ENCODE results near the gene KRT73.
"Not testable (repeated sequence)": the region's sequence is repeated elsewhere in the genome, so short reads cannot be mapped to it uniquely, and the experiment has no call there.

KRT73 gene

DNA sequence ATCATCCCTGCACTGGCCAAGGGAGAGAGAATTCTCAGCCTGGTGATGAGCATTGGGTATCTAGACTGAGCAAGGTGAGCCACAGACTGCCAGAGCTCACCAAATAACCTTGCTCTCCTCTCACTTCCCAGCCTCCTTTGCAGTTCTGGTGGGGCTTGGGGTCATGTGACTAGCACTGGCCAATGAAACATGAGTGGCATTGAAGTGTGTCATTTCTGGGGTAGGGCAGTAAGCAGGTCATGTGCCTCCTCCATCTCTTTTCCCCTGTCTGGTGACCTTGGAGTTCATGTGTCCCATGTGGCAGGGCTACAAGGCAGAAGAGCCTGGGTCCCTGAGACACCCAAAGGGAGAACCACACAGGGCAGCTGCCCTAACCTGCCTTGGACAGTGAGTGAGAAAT, 13.5 kb downstream of the KRT73 start:
- Mint-ChIP-seq H3K9me3 (no peaks in the 10 kb centered on the region), H3K4me1 (no peaks in the 10 kb centered on the region), H3K36me3 (no peaks in the 10 kb centered on the region), H3K4me3 (no peak overlapping the region), H3K27ac (no peak overlapping the region)
- ATAC-seq (no peak), DNase-seq (ENCODE audit: low spot score in 2 of 2) (no peak)

GRCh38 chr12:52603314-52603713, 15.0 kb downstream of the KRT73 start:
- Mint-ChIP-seq H3K36me3 (no peaks in the 10 kb centered on the region), H3K9me3 (no peaks in the 10 kb centered on the region), H3K27ac (no peak overlapping the region), H3K4me3 (no peak overlapping the region), H3K4me1 (no peaks in the 10 kb centered on the region)
- ATAC-seq (no peak), DNase-seq (ENCODE audit: low spot score in 2 of 2) (no peak)

DNA sequence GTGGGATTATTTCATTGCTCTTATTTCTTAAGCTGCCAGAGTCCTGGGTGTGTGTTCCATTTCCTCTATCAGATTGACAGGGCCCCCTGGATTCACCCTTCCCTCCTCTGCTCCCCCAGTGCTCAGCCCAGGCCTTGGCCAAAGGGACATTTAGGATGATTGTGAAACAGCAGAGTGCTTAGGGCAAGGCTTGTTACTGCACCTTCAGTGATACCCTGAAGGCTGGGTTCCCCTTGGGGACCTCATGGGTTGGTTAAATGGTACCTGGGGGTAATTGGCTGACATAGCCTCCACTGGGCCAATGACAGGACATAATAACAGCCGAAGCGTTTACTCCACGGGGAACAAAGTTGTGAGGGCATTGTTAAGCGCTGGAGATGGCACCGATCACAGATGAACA, 15.8 kb downstream of the KRT73 start:
- Mint-ChIP-seq H3K4me1 (no peaks in the 10 kb centered on the region), H3K4me3 (no peak overlapping the region), H3K27ac (no peak overlapping the region), H3K9me3 (no peaks in the 10 kb centered on the region), H3K36me3 (no peaks in the 10 kb centered on the region)
- no peak for DNase-seq (ENCODE audit: low spot score in 2 of 2)
- ATAC-seq, result no peak

GRCh38 chr12:52601671-52602070, 16.7 kb downstream of the KRT73 start:
- H3K4me1 Mint-ChIP-seq, result no peaks in the 10 kb centered on the region
- ATAC-seq (no peak), DNase-seq (ENCODE audit: low spot score in 2 of 2) (no peak)
- H3K9me3 Mint-ChIP-seq, result no peaks in the 10 kb centered on the region
- H3K27ac Mint-ChIP-seq, result no peak overlapping the region
- H3K36me3 Mint-ChIP-seq, result no peaks in the 10 kb centered on the region
- no peak overlapping the region for H3K4me3 Mint-ChIP-seq

GRCh38 chr12:52600941-52601481, 17.3 kb downstream of the KRT73 start, which contains the start of gene KRT72:
Gene KRT72, minus strand, starts transcription at chr12:52601463. Its CDS starts 11 bp downstream, at chr12:52601452.
- Mint-ChIP-seq H3K4me1 (no peaks in the 10 kb centered on the region), H3K9me3 (no peaks in the 10 kb centered on the region), H3K27ac (no peak within 1 kb of the TSS), H3K4me3 (no peak within 1 kb of the TSS), H3K36me3 (no peaks in the 10 kb centered on the region)
- no peak for ATAC-seq
- no peak for DNase-seq (ENCODE audit: low spot score in 2 of 2)

- ATAC-seq, result no peak
- H3K4me3 Mint-ChIP-seq, result no peak overlapping the region
- no peaks in the 10 kb centered on the region for H3K36me3 Mint-ChIP-seq
- no peak for DNase-seq (ENCODE audit: low spot score in 2 of 2)
- no peaks in the 10 kb centered on the region for H3K9me3 Mint-ChIP-seq
- no peak overlapping the region for H3K27ac Mint-ChIP-seq
- no peaks in the 10 kb centered on the region for H3K4me1 Mint-ChIP-seq
Measured at GRCh38 chr12:52600475-52600874, 17.9 kb downstream of the KRT73 start.

- H3K9me3 Mint-ChIP-seq, result no peaks in the 10 kb centered on the region
- DNase-seq (ENCODE audit: low spot score in 2 of 2) (no peak), ATAC-seq (no peak)
- no peak overlapping the region for H3K4me3 Mint-ChIP-seq
- H3K4me1 Mint-ChIP-seq, result no peaks in the 10 kb centered on the region
- H3K27ac Mint-ChIP-seq, result no peak overlapping the region
- H3K36me3 Mint-ChIP-seq, result no peaks in the 10 kb centered on the region
Measured at GRCh38 chr12:52600071-52600470, 18.3 kb downstream of the KRT73 start.

DNA sequence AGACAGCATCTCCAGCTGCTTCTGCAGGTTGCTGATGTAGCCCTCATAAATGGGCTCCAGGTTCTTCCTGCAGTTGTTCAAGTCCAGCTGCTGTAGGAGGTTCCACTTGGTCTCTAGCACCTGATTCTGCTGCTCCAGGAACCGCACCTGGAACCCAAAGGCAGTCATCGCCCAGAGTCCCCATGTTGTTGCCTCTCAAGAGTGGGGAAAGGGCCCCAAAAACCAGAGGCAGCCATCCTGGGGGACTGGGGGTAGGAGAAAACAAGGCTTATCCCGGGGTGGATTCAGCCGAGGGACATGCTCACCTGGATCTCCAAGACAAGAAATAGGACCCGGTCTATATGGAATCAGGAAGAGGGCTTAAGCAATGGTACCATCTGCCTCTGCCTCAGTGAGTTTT, 19.4 kb downstream of the KRT73 start:
- no peak for ATAC-seq

DNA sequence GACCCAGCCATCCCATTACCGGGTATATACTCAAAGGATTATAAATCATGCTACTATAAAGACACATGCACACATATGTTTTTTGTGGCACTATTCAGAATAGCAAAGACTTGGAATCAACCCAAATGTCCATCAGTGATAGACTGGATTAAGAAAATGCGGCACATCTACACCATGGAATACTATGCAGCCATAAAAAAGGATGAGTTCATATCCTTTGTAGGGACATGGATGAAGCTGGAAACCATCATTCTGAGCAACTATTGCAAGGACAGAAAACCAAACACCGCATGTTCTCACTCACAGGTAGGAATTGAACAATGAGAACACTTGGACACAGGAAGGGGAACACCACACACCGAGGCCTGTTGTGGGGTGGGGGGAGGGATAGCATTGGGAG, 24.1 kb downstream of the KRT73 start:
- not testable (repeated sequence) for H3K4me1 Mint-ChIP-seq; H3K27ac Mint-ChIP-seq; ATAC-seq; DNase-seq (ENCODE audit: low spot score in 2 of 2); H3K36me3 Mint-ChIP-seq; H3K9me3 Mint-ChIP-seq; H3K4me3 Mint-ChIP-seq

More for the DNA sequence above, 19.4 kb downstream of the KRT73 start:
- Mint-ChIP-seq H3K4me1 (no peaks in the 10 kb centered on the region), H3K36me3 (no peaks in the 10 kb centered on the region), H3K27ac (no peak overlapping the region), H3K4me3 (no peak overlapping the region), H3K9me3 (no peaks in the 10 kb centered on the region)
- no peak for DNase-seq (ENCODE audit: low spot score in 2 of 2)

- DNase-seq (ENCODE audit: low spot score in 2 of 2), result no peak
- H3K36me3 Mint-ChIP-seq, result no peaks in the 10 kb centered on the region
- H3K9me3 Mint-ChIP-seq, result no peaks in the 10 kb centered on the region
- no peaks in the 10 kb centered on the region for H3K4me1 Mint-ChIP-seq
- peak overlapping the region; percentile 7 for H3K27ac Mint-ChIP-seq
- no peak overlapping the region for H3K4me3 Mint-ChIP-seq
- ATAC-seq, result no peak
Measured at GRCh38 chr12:52591521-52591920, 26.8 kb downstream of the KRT73 start.

GRCh38 chr12:52590021-52590420, 28.3 kb downstream of the KRT73 start:
- DNase-seq (ENCODE audit: low spot score in 2 of 2) (no peak), ATAC-seq (no peak)
- no peaks in the 10 kb centered on the region for H3K36me3 Mint-ChIP-seq
- H3K27ac Mint-ChIP-seq, result no peak overlapping the region
- no peak overlapping the region for H3K4me3 Mint-ChIP-seq
- no peaks in the 10 kb centered on the region for H3K9me3 Mint-ChIP-seq
- H3K4me1 Mint-ChIP-seq, result no peaks in the 10 kb centered on the region

GRCh38 chr12:52587563-52587962, 30.8 kb downstream of the KRT73 start:
- no peak overlapping the region for H3K27ac Mint-ChIP-seq
- H3K4me3 Mint-ChIP-seq, result no peak overlapping the region
- H3K36me3 Mint-ChIP-seq, result no peaks in the 10 kb centered on the region
- no peak for ATAC-seq
- no peak for DNase-seq (ENCODE audit: low spot score in 2 of 2)
- H3K9me3 Mint-ChIP-seq, result no peaks in the 10 kb centered on the region
- peaks cover 6% of the 10 kb centered on the region for H3K4me1 Mint-ChIP-seq

GRCh38 chr12:52585946-52586345, 32.4 kb downstream of the KRT73 start:
- Mint-ChIP-seq H3K36me3 (no peaks in the 10 kb centered on the region), H3K9me3 (no peaks in the 10 kb centered on the region), H3K4me1 (peaks cover 6% of the 10 kb centered on the region), H3K27ac (no peak overlapping the region), H3K4me3 (no peak overlapping the region)
- DNase-seq (ENCODE audit: low spot score in 2 of 2) (no peak), ATAC-seq (no peak)

- Mint-ChIP-seq H3K4me3 (no peak overlapping the region), H3K4me1 (peaks cover 6% of the 10 kb centered on the region), H3K27ac (no peak overlapping the region), H3K36me3 (no peaks in the 10 kb centered on the region), H3K9me3 (no peaks in the 10 kb centered on the region)
- DNase-seq (ENCODE audit: low spot score in 2 of 2), result no peak
- ATAC-seq, result no peak
Measured at GRCh38 chr12:52585066-52585465, 33.3 kb downstream of the KRT73 start.

DNA sequence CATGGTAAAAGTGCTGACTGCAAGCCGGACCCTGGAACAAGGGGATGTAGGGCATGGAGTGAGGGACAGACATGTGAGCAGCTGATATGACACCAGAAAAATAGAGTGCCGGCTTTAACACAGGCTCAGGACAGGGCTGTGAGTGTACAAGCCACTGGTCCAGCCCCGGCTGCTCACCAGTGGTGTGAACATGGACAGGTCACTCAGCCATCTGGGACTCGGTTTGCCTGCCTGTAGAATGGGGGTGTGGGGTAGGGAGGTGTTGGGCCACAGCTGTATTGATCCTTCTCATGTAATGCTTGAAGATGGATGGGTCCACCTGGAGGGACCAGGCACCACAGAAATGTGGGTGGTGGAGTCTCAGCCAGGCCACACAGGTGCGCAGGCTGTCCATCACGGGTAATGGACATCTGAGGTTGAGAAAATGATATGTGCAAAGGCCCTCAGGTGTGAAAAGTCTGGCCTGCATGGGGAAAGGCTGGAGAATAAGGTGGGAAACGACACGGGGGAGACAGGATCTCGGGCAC, 34.1 kb downstream of the KRT73 start:
- Mint-ChIP-seq H3K9me3 (no peaks in the 10 kb centered on the region), H3K4me1 (peaks cover 6% of the 10 kb centered on the region), H3K27ac (no peak overlapping the region), H3K36me3 (no peaks in the 10 kb centered on the region), H3K4me3 (no peak overlapping the region)
- ATAC-seq (no peak), DNase-seq (ENCODE audit: low spot score in 2 of 2) (no peak)

GRCh38 chr12:52582971-52583456, 35.3 kb downstream of the KRT73 start:
- peak; percentile 38 to 70 for DNase-seq (ENCODE audit: low spot score in 2 of 2)
- H3K36me3 Mint-ChIP-seq, result no peaks in the 10 kb centered on the region
- peaks cover 6% of the 10 kb centered on the region for H3K4me1 Mint-ChIP-seq
- peak; percentile 66 for ATAC-seq
- no peaks in the 10 kb centered on the region for H3K9me3 Mint-ChIP-seq
- H3K27ac Mint-ChIP-seq, result no peak overlapping the region
- no peak overlapping the region for H3K4me3 Mint-ChIP-seq

All from stimulated activated effector memory CD8-positive, alpha-beta T cell treated with anti-CD3 and anti-CD28 coated beads, Interleukin-12 subunit alpha, Interleukin-12 subunit beta, amount 100 ng/mL, for 72 hours (primary cell).